NCI-H128 (cell line): ENCODE measurements around the gene MGAT4C.
"Not testable (repeated sequence)": the region's sequence is repeated elsewhere in the genome, so short reads cannot be mapped to it uniquely, and the experiment has no call there.

Experiments used
- DNase-seq: peaks from one replicate; lab custom pipeline; 2025; ENCODE audit not compliant: unreplicated experiment; lab: John Stamatoyannopoulos, UW

The MGAT4C gene

GRCh38 chr12:86256163-86256562, at the start of gene MGAT4C:
TSS of gene MGAT4C (minus strand) at chr12:86256391.
- peak; percentile 30 for DNase-seq

- not testable (repeated sequence) for DNase-seq
Observed at GRCh38 chr12:86296396-86296795, 40.2 kb upstream of the MGAT4C start.

- DNase-seq = no peak
Observed at GRCh38 chr12:86293682-86294240, 37.6 kb upstream of the MGAT4C start.

- no peak for DNase-seq
Observed at GRCh38 chr12:86292480-86292879, 36.3 kb upstream of the MGAT4C start.

GRCh38 chr12:86290615-86291014, 34.4 kb upstream of the MGAT4C start:
- no peak for DNase-seq

GRCh38 chr12:86286119-86286518, 29.9 kb upstream of the MGAT4C start:
- no peak for DNase-seq

GRCh38 chr12:86283620-86284019, 27.4 kb upstream of the MGAT4C start:
- no peak for DNase-seq

GRCh38 chr12:86275356-86275755, 19.2 kb upstream of the MGAT4C start:
- DNase-seq = no peak

- DNase-seq = no peak
Observed at GRCh38 chr12:86265329-86265695, 9.1 kb upstream of the MGAT4C start.

GRCh38 chr12:86264451-86265328, 8.5 kb upstream of the MGAT4C start:
- no peak for DNase-seq

- DNase-seq = no peak
Observed at GRCh38 chr12:86261578-86261977, 5.4 kb upstream of the MGAT4C start.

- DNase-seq = no peak
Observed at GRCh38 chr12:86261142-86261541, 5.0 kb upstream of the MGAT4C start.

- no peak for DNase-seq
Observed at GRCh38 chr12:86260183-86260582, 4.0 kb upstream of the MGAT4C start.

- no peak for DNase-seq
Observed at GRCh38 chr12:86257134-86257533, 943 bp upstream of the MGAT4C start.

GRCh38 chr12:86254399-86255107, 1.6 kb downstream of the MGAT4C start:
- DNase-seq = no peak

- DNase-seq = no peak
Observed at GRCh38 chr12:86249851-86250250, 6.3 kb downstream of the MGAT4C start.

GRCh38 chr12:86249276-86249675, 6.9 kb downstream of the MGAT4C start:
- no peak for DNase-seq

- no peak for DNase-seq
Observed at GRCh38 chr12:86247871-86248270, 8.3 kb downstream of the MGAT4C start.

GRCh38 chr12:86241600-86241999, 14.6 kb downstream of the MGAT4C start:
- no peak for DNase-seq

- no peak for DNase-seq
Observed at GRCh38 chr12:86234316-86234855, 21.8 kb downstream of the MGAT4C start.

GRCh38 chr12:86233126-86233525, 23.1 kb downstream of the MGAT4C start:
- DNase-seq = no peak
